ENCODE data around the gene TAAR8. TPM values are rescaled to one million over a fixed set of nuclear protein-coding genes. Genes with fewer than 3 reads are reported as not detected.

TAAR8 gene, protein sequence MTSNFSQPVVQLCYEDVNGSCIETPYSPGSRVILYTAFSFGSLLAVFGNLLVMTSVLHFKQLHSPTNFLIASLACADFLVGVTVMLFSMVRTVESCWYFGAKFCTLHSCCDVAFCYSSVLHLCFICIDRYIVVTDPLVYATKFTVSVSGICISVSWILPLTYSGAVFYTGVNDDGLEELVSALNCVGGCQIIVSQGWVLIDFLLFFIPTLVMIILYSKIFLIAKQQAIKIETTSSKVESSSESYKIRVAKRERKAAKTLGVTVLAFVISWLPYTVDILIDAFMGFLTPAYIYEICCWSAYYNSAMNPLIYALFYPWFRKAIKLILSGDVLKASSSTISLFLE
- not detected in 2 replicates for total RNA-seq

GRCh38 chr6:132552372-132552771 lies at the start of gene TAAR8:
Gene TAAR8 (plus strand): TSS chr6:132552672. CDS start chr6:132552693, 21 bp downstream.

DNA sequence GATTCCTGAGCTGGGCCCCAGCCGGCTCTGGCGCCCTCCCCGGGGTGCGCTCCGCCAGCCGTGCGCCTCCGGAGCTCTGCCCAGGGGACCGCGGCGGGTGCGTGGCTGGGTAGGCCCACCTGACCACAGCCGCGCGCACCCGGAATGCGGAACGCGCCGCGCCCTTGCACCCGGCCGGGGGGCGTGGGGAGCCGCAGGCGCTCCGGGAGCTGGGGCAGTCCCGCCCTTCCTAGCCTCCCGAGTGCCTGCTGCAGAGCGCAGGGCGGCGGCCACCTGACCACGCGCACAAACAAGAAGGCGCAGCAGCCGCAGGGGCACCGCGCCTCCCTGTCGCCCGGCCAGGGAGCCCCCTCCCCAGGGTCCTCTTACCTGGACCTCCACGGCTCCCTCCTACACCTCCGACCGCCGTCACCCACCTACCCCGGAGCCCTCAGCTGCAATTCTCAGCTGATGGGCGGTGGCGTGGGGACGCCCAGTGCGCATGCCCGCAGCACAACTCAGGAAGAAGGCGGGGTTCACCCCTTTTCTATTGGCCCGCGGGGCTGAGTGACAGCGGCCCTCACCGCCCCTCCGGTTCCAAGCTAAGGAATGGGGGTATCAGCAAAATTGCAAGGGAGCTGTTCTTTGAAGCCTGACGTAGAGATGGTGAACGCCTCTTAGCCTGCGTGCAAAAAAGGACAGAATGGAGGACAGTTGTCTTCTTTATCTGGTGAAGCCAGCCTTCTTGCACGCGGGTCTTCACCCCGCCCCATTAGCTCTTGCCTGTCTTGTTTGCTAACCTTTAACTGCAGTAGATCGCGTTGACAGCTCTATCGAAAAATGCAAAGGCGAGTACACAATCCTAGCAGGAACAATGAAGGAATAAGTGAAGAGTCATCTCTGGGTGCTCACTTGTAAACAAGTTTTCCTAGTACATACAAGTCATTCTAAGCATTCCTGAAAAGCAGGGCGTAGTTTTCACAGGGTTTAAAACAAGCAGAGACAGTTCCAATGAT lies 39.5 kb upstream of the TAAR8 start, which contains the start of gene STX7:
TSS of gene STX7 (minus strand) at position 479 of the 995 bp plus-strand sequence. CDS start 9,586 bp downstream, outside the sequence.

DNA sequence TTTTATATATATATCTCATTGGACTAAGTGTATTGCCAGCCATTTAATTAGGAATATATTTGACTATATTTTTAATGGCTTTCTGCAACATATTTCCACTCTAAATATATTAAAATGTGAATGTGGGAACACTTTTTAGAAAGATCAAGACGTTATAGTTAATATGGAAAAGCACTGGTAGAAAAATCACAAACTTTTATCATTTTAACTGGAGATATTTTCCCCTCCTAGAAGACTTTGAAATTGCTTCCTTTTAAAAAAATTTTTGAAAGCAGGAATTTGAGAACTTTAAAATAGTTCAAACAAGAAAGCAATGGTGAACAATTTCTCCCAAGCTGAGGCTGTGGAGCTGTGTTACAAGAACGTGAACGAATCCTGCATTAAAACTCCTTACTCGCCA lies 14.5 kb upstream of the TAAR8 start, which contains the start of gene TAAR9:
TSS of gene TAAR9 (plus strand) at position 301 of the 400 bp plus-strand sequence. CDS start at position 314, 13 bp downstream.

DNA sequence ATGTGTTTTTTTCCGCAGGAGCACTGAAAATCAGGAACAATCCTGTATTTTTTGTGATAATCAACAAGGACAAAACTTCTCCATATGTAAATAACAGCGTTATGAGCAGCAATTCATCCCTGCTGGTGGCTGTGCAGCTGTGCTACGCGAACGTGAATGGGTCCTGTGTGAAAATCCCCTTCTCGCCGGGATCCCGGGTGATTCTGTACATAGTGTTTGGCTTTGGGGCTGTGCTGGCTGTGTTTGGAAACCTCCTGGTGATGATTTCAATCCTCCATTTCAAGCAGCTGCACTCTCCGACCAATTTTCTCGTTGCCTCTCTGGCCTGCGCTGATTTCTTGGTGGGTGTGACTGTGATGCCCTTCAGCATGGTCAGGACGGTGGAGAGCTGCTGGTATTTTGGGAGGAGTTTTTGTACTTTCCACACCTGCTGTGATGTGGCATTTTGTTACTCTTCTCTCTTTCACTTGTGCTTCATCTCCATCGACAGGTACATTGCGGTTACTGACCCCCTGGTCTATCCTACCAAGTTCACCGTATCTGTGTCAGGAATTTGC lies 17.8 kb downstream of the TAAR8 start, which contains the start of gene TAAR6:
TSS of gene TAAR6 (plus strand) at position 102 of the 557 bp plus-strand sequence. CDS start at position 102, 0 bp downstream.

GRCh38 chr6:132589454-132589853 lies 37.0 kb downstream of the TAAR8 start, which contains the start of gene TAAR5:
Gene TAAR5 (minus strand): TSS chr6:132589741. CDS start chr6:132589686, 55 bp downstream.

Other genes starting within 250 kb of the TAAR8 start
- gene MOXD1, start 151.2 kb upstream of the TAAR8 start, total RNA-seq, result 2.9 and 16.5 TPM in 2 replicates
- 24.9 and 26.9 TPM in 2 replicates for gene STX7, start 39.6 kb upstream of the TAAR8 start, total RNA-seq
- not detected in 2 replicates for gene TAAR9, start 14.4 kb upstream of the TAAR8 start, total RNA-seq
- gene TAAR6, start 17.6 kb downstream of the TAAR8 start, total RNA-seq, result not detected in 2 replicates
- not detected in 2 replicates for gene TAAR5, start 37.1 kb downstream of the TAAR8 start, total RNA-seq
- gene TAAR2, start 71.6 kb downstream of the TAAR8 start, total RNA-seq, result not detected in 2 replicates
- gene TAAR1, start 106.5 kb downstream of the TAAR8 start, total RNA-seq, result not detected in 2 replicates
- gene VNN1, start 161.4 kb downstream of the TAAR8 start, total RNA-seq, result not detected in 2 replicates
- 0.16 TPM in 1 of 2 replicates, not detected in the other for gene VNN2, start 205.2 kb downstream of the TAAR8 start, total RNA-seq
- 1.6 and 4.9 TPM in 2 replicates for gene SLC18B1, start 246.0 kb downstream of the TAAR8 start, total RNA-seq

Data from cardiac atrium fibroblast (primary cell).